GM21528 (cell line): ENCODE results near the gene TRIAP1.

Experiments
- ATAC-seq: cut with Tn5 transposase; IDR thresholded peaks from one replicate; pipeline ENCODE4 v1.9.1; 2021; ENCODE audit warnings: mild to moderate bottlenecking, moderate library complexity; ENCODE audit not compliant: unreplicated experiment, low FRiP score

Gene TRIAP1

GRCh38 chr12:120397824-120398540 is 48.2 kb downstream of the TRIAP1 start:
- ATAC-seq, result no peak

- ATAC-seq, result no peak
Measured at GRCh38 chr12:120394483-120395367, 51.5 kb downstream of the TRIAP1 start.
